Measurements from ENCODE around the gene BACE1. TPM values are rescaled to one million over a fixed set of nuclear protein-coding genes. Genes with fewer than 3 reads are reported as not detected.
"Not testable (repeated sequence)": the region's sequence is repeated elsewhere in the genome, so short reads cannot be mapped to it uniquely, and the experiment has no call there.

Gene BACE1
- total RNA-seq, 1 donor from 2014 or later = 30.8 TPM

- intact Hi-C loops (cut with DNase I) = no loop called here
- ATAC-seq (no peak), DNase-seq (ENCODE audit: low spot score) (no peak)
Observed at GRCh38 chr11:117282956-117283355, 33.1 kb downstream of the BACE1 start.

- ATAC-seq (no peak), DNase-seq (ENCODE audit: low spot score) (no peak)
- intact Hi-C loops (cut with DNase I) = no loop called here
Observed at GRCh38 chr11:117281869-117282268, 34.2 kb downstream of the BACE1 start.

- intact Hi-C loops (cut with DNase I) = no loop called here
- no peak for ATAC-seq
- no peak for DNase-seq (ENCODE audit: low spot score)
Observed at GRCh38 chr11:117281159-117281558, 34.9 kb downstream of the BACE1 start.

DNA sequence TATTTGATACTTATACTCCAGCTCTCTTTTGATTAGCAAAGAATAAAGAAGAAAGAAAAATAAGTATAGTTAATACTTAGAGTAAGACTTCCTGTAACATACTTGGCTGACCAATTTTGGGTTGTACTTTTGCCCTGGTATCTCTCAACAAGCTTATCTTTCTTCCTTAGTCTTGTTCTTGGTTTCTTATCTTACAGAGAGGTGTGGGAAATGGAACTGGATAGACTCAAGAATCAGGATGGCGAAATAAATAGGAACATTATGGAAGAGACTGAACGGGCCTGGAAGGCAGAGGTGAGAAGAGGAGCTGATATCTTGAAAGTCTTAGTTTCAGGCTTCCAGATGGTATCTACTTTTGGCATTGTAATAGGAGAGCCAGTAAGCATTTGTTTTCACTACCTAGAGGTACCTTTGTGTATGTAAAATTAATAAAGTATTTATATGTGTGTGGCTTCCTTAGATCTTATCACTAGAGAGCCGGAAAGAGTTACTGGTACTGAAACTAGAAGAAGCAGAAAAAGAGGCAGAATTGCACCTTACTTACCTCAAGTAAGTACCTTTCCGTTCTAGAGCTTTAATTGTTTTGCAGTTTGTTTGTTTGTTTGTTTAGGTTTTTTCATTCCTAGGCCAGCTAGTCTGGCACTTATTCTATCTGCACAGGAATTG, 36.2 kb downstream of the BACE1 start:
- ATAC-seq = no peak
- DNase-seq (ENCODE audit: low spot score) = no peak
- intact Hi-C loops (cut with DNase I) = no loop called here

GRCh38 chr11:117278347-117278746, 37.7 kb downstream of the BACE1 start:
- no peak for ATAC-seq
- DNase-seq (ENCODE audit: low spot score) = no peak
- intact Hi-C loops (cut with DNase I) = no loop called here

GRCh38 chr11:117273550-117274289, 42.3 kb downstream of the BACE1 start:
- ATAC-seq (no peak), DNase-seq (ENCODE audit: low spot score) (no peak)
- intact Hi-C loops (cut with DNase I) = no loop called here

- ATAC-seq = not testable (repeated sequence)
Observed at GRCh38 chr11:117272175-117272574, 43.9 kb downstream of the BACE1 start.

GRCh38 chr11:117271208-117271607, 44.8 kb downstream of the BACE1 start:
- intact Hi-C loops (cut with DNase I) = no loop called here
- DNase-seq (ENCODE audit: low spot score) = no peak

More at GRCh38 chr11:117272175-117272574, 43.9 kb downstream of the BACE1 start:
- intact Hi-C loops (cut with DNase I); DNase-seq (ENCODE audit: low spot score): not testable (repeated sequence)

DNA sequence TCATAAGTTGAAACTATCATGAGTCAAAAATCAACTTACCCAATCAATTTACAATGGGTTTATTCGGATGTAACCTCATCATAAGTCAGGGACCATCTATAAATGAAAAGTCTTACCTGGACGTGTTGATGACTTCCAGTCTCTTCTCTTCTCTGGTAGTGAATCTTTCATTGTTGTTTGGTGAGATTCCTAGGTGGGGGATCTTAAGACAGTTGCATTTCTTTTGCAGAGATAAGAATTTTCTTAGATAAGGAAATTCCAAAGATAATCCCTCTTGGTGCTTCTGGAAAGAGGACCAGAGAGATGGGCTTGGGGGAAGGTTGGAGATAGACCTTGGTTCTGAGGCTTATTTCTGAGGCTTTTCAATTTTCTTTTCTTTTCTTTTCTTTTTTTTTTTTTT, 46.2 kb downstream of the BACE1 start:
- ATAC-seq (no peak), DNase-seq (ENCODE audit: low spot score) (no peak)
- intact Hi-C loops (cut with DNase I) = no loop called here

More at GRCh38 chr11:117271208-117271607, 44.8 kb downstream of the BACE1 start:
- no peak for ATAC-seq

DNA sequence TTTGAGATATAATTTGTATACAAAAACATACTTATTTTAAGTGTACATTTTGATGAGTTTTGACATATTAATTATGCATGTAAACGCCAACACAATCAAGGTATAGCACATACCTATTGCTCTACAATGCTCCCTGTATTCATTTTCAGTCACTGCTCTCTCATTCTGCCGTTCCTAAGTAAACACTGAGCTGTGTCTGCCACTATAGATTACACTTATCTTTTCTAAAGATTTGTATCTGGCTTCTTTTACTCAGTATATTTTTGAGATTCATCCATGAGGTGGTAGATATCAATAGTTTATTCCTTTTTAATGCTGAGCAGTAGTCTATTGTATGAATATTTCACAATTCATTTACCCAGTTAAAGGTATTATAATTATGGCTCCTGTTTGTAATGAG, 50.3 kb downstream of the BACE1 start:
- ATAC-seq = no peak
- intact Hi-C loops (cut with DNase I) = no loop called here
- no peak for DNase-seq (ENCODE audit: low spot score)

DNA sequence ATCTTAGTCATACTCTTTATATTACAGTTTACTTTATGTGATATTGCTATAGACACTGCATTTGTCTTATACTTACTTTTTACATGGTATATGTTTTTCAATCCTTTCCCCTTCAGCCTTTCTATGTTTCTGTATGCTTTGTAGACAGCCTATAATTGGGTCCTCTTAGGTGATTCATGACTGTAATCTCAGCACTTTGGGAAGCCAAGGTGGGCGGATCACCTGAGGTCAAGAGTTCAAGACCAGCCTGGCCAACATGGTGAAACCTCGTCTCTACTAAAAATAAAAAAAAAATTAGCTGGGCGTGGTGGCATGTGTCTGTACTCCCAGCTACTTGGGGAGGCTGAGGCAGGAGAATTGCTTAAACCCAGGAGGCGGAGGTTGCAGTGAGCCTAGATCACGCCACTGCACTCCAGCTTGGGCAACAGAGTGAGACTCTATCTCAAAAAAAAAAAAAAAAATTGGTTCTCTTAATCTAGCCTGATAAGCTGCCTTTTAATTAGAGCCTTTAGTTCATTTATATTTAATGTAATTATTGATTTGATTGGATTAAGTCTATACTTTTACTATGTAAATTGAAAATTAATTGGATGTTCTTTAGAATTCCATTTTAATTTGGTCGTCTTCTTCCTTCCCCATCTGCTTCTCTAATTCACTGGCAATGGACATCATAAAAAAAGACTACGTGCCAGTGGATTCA, 51.3 kb downstream of the BACE1 start:
- intact Hi-C loops (cut with DNase I); DNase-seq (ENCODE audit: low spot score); ATAC-seq: not testable (repeated sequence)

DNA sequence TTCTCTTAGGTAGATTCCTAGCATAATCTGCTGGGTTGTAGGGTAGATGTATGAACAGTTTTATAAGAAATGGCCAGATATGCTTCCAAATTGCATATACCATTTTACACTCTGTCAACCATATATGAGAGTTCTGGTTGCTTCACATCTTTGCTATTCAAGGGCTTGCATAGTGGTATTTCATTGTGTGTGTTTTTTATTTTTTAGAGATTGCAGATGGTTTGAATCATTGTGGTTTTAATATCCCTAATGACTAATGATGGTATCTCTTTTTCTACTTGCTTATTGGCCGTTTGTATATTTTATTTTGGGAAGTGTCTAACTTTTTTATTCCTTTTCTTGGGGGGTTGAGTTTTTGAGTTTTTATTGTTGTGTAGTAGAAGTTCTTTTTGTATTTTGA, 56.6 kb downstream of the BACE1 start:
- intact Hi-C loops (cut with DNase I) = no loop called here
- DNase-seq (ENCODE audit: low spot score) = no peak
- no peak for ATAC-seq

DNA sequence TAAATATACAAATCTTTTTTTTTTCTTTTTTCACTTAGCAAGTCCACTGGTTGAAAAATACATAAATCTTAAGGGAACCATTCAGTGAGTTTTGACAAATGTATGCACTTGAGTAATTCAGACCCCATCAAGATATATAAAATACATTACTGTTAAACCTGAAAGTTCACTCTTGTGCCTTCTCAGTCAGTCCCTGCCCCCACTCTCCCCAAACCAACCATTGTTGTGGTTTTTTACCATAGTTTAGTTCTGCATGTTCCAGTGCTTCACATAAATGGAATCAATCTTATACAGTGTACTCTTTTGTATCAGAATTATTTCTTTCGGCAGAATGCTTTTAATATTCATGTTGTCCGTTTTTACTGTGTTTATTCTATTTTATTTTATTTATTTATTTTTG, 57.5 kb downstream of the BACE1 start:
- ATAC-seq (no peak), DNase-seq (ENCODE audit: low spot score) (no peak)
- intact Hi-C loops (cut with DNase I) = no loop called here

DNA sequence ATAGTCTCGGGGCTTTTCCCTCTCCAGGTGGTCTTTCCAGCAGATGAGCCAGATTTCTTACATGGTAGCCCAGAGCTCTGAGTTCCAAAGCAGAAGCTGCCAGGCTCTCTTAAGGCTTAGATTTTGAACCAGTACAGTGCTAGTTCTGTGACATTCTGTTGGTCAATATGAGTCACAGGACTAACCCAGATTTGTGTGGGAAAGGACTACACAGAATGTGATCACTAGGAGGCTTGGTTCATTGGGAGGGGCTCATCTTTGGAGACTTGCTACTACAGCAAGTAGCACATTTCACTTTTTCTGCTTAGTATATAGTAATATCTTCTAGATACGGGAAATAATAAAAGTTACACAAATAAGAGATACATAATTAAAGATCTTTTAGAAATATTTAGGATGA, 59.5 kb downstream of the BACE1 start:
- DNase-seq (ENCODE audit: low spot score) (no peak), ATAC-seq (no peak)
- intact Hi-C loops (cut with DNase I) = no loop called here

- intact Hi-C loops (cut with DNase I) = no loop called here
- DNase-seq (ENCODE audit: low spot score) (no peak), ATAC-seq (no peak)
Observed at GRCh38 chr11:117255966-117256365, 60.1 kb downstream of the BACE1 start.

GRCh38 chr11:117251506-117251905, 64.5 kb downstream of the BACE1 start:
- DNase-seq (ENCODE audit: low spot score) (no peak), ATAC-seq (no peak)
- intact Hi-C loops (cut with DNase I) = no loop called here

DNA sequence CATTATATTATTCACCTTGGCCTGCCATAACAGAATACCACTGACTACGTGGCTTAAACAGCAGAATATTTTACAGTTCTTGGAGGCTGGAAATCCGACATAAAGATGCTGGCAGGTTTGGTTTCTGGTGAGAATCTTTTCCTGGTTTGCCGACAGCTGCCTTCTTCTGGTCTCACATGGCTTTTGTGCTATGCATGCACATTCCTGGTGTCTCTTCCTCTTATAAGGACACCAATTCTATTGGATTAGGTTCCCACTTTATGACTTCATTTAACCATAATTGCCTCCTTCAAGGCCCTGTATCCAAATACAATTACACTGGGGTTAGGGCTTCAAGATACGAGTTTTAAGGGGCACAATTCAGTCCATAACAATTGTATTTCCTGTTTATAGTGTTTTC, 66.5 kb downstream of the BACE1 start:
- no peak for ATAC-seq
- DNase-seq (ENCODE audit: low spot score) = no peak
- intact Hi-C loops (cut with DNase I) = no loop called here

DNA sequence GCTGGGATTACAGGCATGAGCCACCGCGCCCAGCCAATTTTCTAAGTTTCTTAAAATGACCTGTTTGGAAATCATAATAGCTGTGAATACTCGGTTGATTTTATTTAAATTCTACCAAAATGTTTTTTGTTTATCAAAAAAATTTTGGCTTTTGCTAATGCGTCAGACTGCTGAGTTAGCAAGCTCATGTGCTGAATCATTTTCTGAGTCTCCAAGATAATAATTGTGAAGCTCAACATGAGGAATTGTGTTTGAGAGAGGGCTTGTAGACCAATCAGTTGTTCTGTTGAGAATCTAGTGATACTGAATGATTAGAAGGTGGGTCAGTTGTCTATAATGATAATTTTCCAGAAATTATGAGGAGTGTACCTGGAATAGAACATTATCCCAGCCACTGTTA, 67.7 kb downstream of the BACE1 start:
- ATAC-seq = no peak
- intact Hi-C loops (cut with DNase I) = no loop called here
- no peak for DNase-seq (ENCODE audit: low spot score)

DNA sequence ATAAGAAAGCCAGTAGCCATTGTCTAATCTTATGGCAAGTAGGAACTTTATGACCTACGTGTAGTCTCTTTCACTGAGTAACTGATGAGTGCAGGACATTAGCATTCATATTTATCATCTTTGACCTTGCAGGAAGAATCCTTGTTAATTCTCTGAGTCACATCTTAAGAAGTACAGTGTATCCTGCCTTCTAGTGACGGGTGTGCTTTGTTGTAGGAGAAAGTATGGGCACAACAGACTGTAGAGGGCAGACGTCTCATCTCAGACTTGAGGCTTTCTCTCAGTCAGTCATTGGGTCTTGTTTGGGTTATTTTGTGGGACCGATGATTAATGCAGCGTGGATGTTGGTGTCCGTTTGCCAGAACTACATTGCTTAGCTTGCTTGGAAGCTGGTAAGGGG, 76.8 kb downstream of the BACE1 start:
- intact Hi-C loops (cut with DNase I) = loop anchor here (5.0 kb wide), 1 partner anchor 703 kb away; no protein-coding TSS in a partner anchor
- ATAC-seq = no peak
- no peak for DNase-seq (ENCODE audit: low spot score)

GRCh38 chr11:117238221-117238620, 77.8 kb downstream of the BACE1 start:
- ATAC-seq (no peak), DNase-seq (ENCODE audit: low spot score) (no peak)
- intact Hi-C loops (cut with DNase I) = loop anchor here (5.0 kb wide), 1 partner anchor 704 kb away; no protein-coding TSS in a partner anchor

All from sciatic nerve (tissue), 2 donors.